HepG2 (cell line): ENCODE data around the gene ENPP7. TPM values are rescaled to one million over a fixed set of nuclear protein-coding genes. Genes with fewer than 3 reads are reported as not detected.
A peak's percentile ranks its signal among the peaks of the same experiment; 100 is the strongest.

Source experiments
- ARNTL ChIP-seq: sonication (generic); formaldehyde crosslinking; IDR thresholded peaks from 2 replicates; pipeline ENCODE4 v1.4.0; 2020; ENCODE audit warnings: mild to moderate bottlenecking, missing genetic modification reagents
- CHD2 ChIP-seq: IDR thresholded peaks from 2 replicates; pipeline ENCODE4 v1.6.1; 2011; ENCODE audit warnings: low read depth, low read length, improper control_type of control experiment
- HIC2 ChIP-seq: sonication (generic); formaldehyde crosslinking; IDR thresholded peaks from 2 replicates; pipeline ENCODE4 v1.9.0; 2022; ENCODE audit warnings: low read depth, missing genetic modification reagents
- NFIC ChIP-seq: IDR thresholded peaks from 2 replicates; pipeline ENCODE4 v1.6.1; 2012; ENCODE audit warnings: mild to moderate bottlenecking, low read length, inconsistent platforms
- NFYC ChIP-seq: IDR thresholded peaks from 2 replicates; pipeline ENCODE4 v1.6.1; 2016; ENCODE audit warnings: missing genetic modification reagents, missing compliant biosample characterization
- NKX3-1 ChIP-seq: sonication (generic); formaldehyde crosslinking; IDR thresholded peaks from 2 replicates; pipeline ENCODE4 v1.5.0; 2020; ENCODE audit warnings: missing genetic modification reagents
- POLR2G ChIP-seq: fragments of 200-400 bp; formaldehyde crosslinking; IDR thresholded peaks from 2 replicates; pipeline ENCODE4 v1.6.1; 2018; ENCODE audit warnings: mild to moderate bottlenecking, low read depth, low read length, moderate library complexity
- RFX3 ChIP-seq: IDR thresholded peaks from 2 replicates; pipeline ENCODE4 v1.6.1; 2016; ENCODE audit warnings: missing biosample characterization, missing genetic modification reagents
- RFXAP ChIP-seq: sonication (generic); formaldehyde crosslinking; IDR thresholded peaks from 2 replicates; pipeline ENCODE4 v1.4.0; 2020; ENCODE audit warnings: missing genetic modification reagents, borderline replicate concordance
- SCMH1 ChIP-seq: sonication (generic); formaldehyde crosslinking; IDR thresholded peaks from 2 replicates; pipeline ENCODE4 v1.9.0; 2021; ENCODE audit warnings: missing genetic modification reagents, mild to moderate bottlenecking, borderline replicate concordance
- SKI ChIP-seq: fragments of 450-650 bp; IDR thresholded peaks from one replicate; pipeline ENCODE4 v1.6.1; 2018; ENCODE audit warnings: mild to moderate bottlenecking; ENCODE audit not compliant: partially characterized antibody
- ZBTB21 ChIP-seq: sonication (generic); formaldehyde crosslinking; IDR thresholded peaks from 2 replicates; pipeline ENCODE4 v1.4.0; 2020; ENCODE audit warnings: missing genetic modification reagents
- ZNF24 ChIP-seq: fragments of 450-650 bp; IDR thresholded peaks from 2 replicates; pipeline ENCODE4 v1.6.1; 2017; ENCODE audit warnings: antibody characterized with exemption, mild to moderate bottlenecking
- ZNF317 ChIP-seq: sonication (generic); formaldehyde crosslinking; IDR thresholded peaks from 2 replicates; pipeline ENCODE4 v1.5.0; 2020; ENCODE audit warnings: mild to moderate bottlenecking, missing genetic modification reagents
- ZNF432 ChIP-seq: sonication (generic); formaldehyde crosslinking; IDR thresholded peaks from 2 replicates; pipeline ENCODE4 v1.5.0; 2020; ENCODE audit warnings: missing genetic modification reagents, mild to moderate bottlenecking, borderline replicate concordance
- ZNF513 ChIP-seq: sonication (generic); formaldehyde crosslinking; conservative IDR thresholded peaks from 2 replicates; pipeline ENCODE4 v1.5.0; 2020; ENCODE audit warnings: missing genetic modification reagents
- ZNF619 ChIP-seq: sonication (generic); formaldehyde crosslinking; IDR thresholded peaks from 2 replicates; pipeline ENCODE4 v1.4.0; 2020; ENCODE audit warnings: mild to moderate bottlenecking, missing genetic modification reagents
- ZNF770 ChIP-seq: sonication (generic); formaldehyde crosslinking; IDR thresholded peaks from 2 replicates; pipeline ENCODE4 v1.5.0; 2020; ENCODE audit warnings: mild to moderate bottlenecking, missing genetic modification reagents
- ZNF775 ChIP-seq: sonication (generic); formaldehyde crosslinking; IDR thresholded peaks from 2 replicates; pipeline ENCODE4 v1.4.0; 2020; ENCODE audit warnings: missing genetic modification reagents, mild to moderate bottlenecking, moderate library complexity, borderline replicate concordance
- polyA plus RNA-seq, 8 experiments: library from polyadenylated mRNA; depleted of rRNA in 3 of 8; stranded (reverse) in 7 of 8; unstranded in 1 of 8; fragments of >200 nt; fragmentation: Illumina TruSeq in 4 of 8; extraction: Trizol in 4 of 8; gene quantifications; 2 replicates each; pipeline versions ENCODE4 v1.2.1 to v1.2.3, GENCODE V29; 2011 to 2016; ENCODE audit warnings: low read depth in 4 of 8, missing spikeins in 1 of 8, mixed read lengths in 1 of 8; ENCODE audit not compliant: insufficient read depth in 1 of 8
- total RNA-seq, 5 experiments: library from RNA; depleted of rRNA; stranded (reverse); fragments of >200 nt; fragmentation: Illumina TruSeq; extraction: Trizol; gene quantifications; 2 replicates each; pipeline ENCODE4 v1.2.3, GENCODE V29; 2016; ENCODE audit warnings: low read depth in 1 of 5
- TF ChIP-seq, protein P1 (sequence below): sonication (generic); formaldehyde crosslinking; IDR thresholded peaks from 2 replicates; pipeline ENCODE4 v1.5.0; 2020; ENCODE audit warnings: mild to moderate bottlenecking, missing genetic modification reagents, borderline replicate concordance
- TF ChIP-seq, protein P2 (sequence below): IDR thresholded peaks from 2 replicates; pipeline ENCODE4 v1.6.1; 2016; ENCODE audit warnings: missing compliant biosample characterization, missing genetic modification reagents, borderline replicate concordance

The ENPP7 gene
- total and polyA plus RNA-seq, 2 of the 13 experiments (the other 11 are each of a cell fraction or from before 2014, with no cell fraction given): 1.1 to 2.2 TPM

GRCh38 chr17:79760197-79760906 is 29.6 kb downstream of the ENPP7 start (continued):
- TF ChIP-seq, protein P1, sequence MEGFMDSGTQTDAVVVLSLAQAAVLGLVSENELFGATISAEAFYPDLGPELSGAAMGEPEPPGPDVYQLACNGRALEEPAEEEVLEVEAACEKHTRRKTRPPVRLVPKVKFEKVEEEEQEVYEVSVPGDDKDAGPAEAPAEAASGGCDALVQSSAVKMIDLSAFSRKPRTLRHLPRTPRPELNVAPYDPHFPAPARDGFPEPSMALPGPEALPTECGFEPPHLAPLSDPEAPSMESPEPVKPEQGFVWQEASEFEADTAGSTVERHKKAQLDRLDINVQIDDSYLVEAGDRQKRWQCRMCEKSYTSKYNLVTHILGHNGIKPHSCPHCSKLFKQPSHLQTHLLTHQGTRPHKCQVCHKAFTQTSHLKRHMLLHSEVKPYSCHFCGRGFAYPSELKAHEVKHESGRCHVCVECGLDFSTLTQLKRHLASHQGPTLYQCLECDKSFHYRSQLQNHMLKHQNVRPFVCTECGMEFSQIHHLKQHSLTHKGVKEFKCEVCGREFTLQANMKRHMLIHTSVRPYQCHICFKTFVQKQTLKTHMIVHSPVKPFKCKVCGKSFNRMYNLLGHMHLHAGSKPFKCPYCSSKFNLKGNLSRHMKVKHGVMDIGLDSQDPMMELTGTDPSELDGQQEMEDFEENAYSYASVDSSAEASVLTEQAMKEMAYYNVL (CRISPR knock-in tag): peak; percentile 90; the same call in 1 of the 2 replicates
- TF ChIP-seq RFXAP (peak; percentile 90; the same call in 1 of the 2 replicates), ZNF619 (CRISPR knock-in tag) (0 out of 2 replicates have a peak, but pooled peaks have one; percentile 93), ZNF513 (CRISPR knock-in tag) (no peak), SCMH1 (CRISPR knock-in tag) (no peak), ZNF317 (peak; percentile 87; the same call in 1 of the 2 replicates), NKX3-1 (CRISPR knock-in tag) (0 out of 2 replicates have a peak, but pooled peaks have one; percentile 41), ZNF770 (CRISPR knock-in tag) (peak; percentile 53; the same call in 1 of the 2 replicates), NFYC (peak; percentile 28; the same call in 1 of the 2 replicates), CHD2 (no peak), ZNF432 (CRISPR knock-in tag) (no peak), RFX3 (no peak), SKI (peak; percentile 58), HIC2 (CRISPR knock-in tag) (peak; percentile 99), POLR2G (peak; percentile 63), ZNF775 (CRISPR knock-in tag) (peak; percentile 62; the same call in 1 of the 2 replicates), ZBTB21 (CRISPR knock-in tag) (no peak; the same call in none of the 2 replicates), NFIC (no peak), ZNF24 (no peak), ARNTL (peak; percentile 97)
- TF ChIP-seq, protein P2, sequence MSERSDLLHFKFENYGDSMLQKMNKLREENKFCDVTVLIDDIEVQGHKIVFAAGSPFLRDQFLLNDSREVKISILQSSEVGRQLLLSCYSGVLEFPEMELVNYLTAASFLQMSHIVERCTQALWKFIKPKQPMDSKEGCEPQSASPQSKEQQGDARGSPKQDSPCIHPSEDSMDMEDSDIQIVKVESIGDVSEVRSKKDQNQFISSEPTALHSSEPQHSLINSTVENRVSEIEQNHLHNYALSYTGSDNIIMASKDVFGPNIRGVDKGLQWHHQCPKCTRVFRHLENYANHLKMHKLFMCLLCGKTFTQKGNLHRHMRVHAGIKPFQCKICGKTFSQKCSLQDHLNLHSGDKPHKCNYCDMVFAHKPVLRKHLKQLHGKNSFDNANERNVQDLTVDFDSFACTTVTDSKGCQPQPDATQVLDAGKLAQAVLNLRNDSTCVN (CRISPR knock-in tag): peak; percentile 68
